Measurements from ENCODE around the gene IGSF6. TPM values are rescaled to one million over a fixed set of nuclear protein-coding genes. Genes with fewer than 3 reads are reported as not detected.

Gene IGSF6
- total and polyA plus RNA-seq, 2 of the 13 experiments (the other 11 are each of a cell fraction or from before 2014, with no cell fraction given) = not detected

GRCh38 chr16:21628772-21629171 lies 23.6 kb downstream of the IGSF6 start:
- POLR2A ChIA-PET = interaction anchor here (1.2 kb wide), 1 partner anchor 25 kb away, joined by 3 read pairs; no protein-coding TSS in a partner anchor

GRCh38 chr16:21628121-21628726 lies 24.2 kb downstream of the IGSF6 start:
- in situ Hi-C loops (cut with HindIII; ENCODE audit: extremely low pct_ligation_motif_present, low pct_unique_long_range_greater_than_20kb) = no loop called here
- Histone ChIP-seq H2AFZ (ENCODE audit: low read length) (no peak overlapping the region), H3K79me2 (ENCODE audit: insufficient read depth, low read length) (no peaks in the 10 kb centered on the region), H3K9ac (ENCODE audit: insufficient read depth, low read depth, low read length) (no peak overlapping the region), H3K27me3 (ENCODE audit: control insufficient read depth in 1 of 2, insufficient read depth in 2 of 2, low read length in 2 of 2) (no peaks in the 10 kb centered on the region), H4K20me1 (ENCODE audit: insufficient read depth, low read length) (no peaks in the 10 kb centered on the region), H3K4me2 (ENCODE audit: low read depth, low read length) (peak overlapping the region; percentile 11; the same call in 1 of the 2 replicates), H3K4me1 (ENCODE audit: insufficient read depth, low read length) (peaks cover 49% of the 10 kb centered on the region), H3K4me3 (replicated peaks in 1 of 3; ENCODE audit: insufficient read depth in 1 of 3, low read depth in 2 of 3, low read length in 3 of 3) (no peak overlapping the region), H3K36me3 (replicated peaks in 1 of 2; ENCODE audit: control insufficient read depth in 1 of 2, insufficient read depth in 2 of 2, low read length in 2 of 2) (peaks cover 16 to 34% of the 10 kb centered on the region in 2 experiments), H3K9me3 (ENCODE audit: low read length) (no peaks in the 10 kb centered on the region), H3K27ac (ENCODE audit: extremely low read length, insufficient read depth, low read length) (peak overlapping the region; percentile 5)
- ChIA-PET POLR2A (interaction anchor here (0.8 to 1.2 kb wide), 2 partner anchors 11 to 24 kb away, joined by 3 read pairs; no protein-coding TSS in a partner anchor), CTCF (ENCODE audit: low intra/inter-chr PET ratio, low total read pairs) (no interaction called here)
- peak; percentile 84 for DNase-seq (ENCODE audit: low spot score)
- ATAC-seq = peak; percentile 94
- intact Hi-C loops (cut with micrococcal nuclease; ENCODE audit: unreplicated experiment) = no loop called here
- no peak for FAIRE-seq
- 79% methylated on average over 5 of the region's 5 CpGs for WGBS (ENCODE audit: low lambda C conversion rate)
- no TSS peak for BruUV-seq (replicated peaks)
- TF ChIP-seq ZBTB20 (CRISPR knock-in tag; IDR thresholded peaks at IDR 0.05; ENCODE audit: borderline replicate concordance, low read depth) (0 out of 2 replicates have a peak, but pooled peaks have one; percentile 77), KLF12 (CRISPR knock-in tag; IDR thresholded peaks at IDR 0.05; ENCODE audit: borderline replicate concordance) (no peak), MED1 (CRISPR knock-in tag; IDR thresholded peaks at IDR 0.05) (0 out of 2 replicates have a peak, but pooled peaks have one; percentile 14), RFXAP (CRISPR knock-in tag; IDR thresholded peaks at IDR 0.05; ENCODE audit: borderline replicate concordance) (no peak), SAP130 (CRISPR knock-in tag; IDR thresholded peaks at IDR 0.05; ENCODE audit: low read depth) (peak; percentile 68), GATAD1 (CRISPR knock-in tag; IDR thresholded peaks at IDR 0.05) (peak; percentile 40), FOXA3 (CRISPR knock-in tag; IDR thresholded peaks at IDR 0.05) (peak; percentile 80), JARID2 (CRISPR knock-in tag; IDR thresholded peaks at IDR 0.05; ENCODE audit: insufficient replicate concordance) (no peak), CEBPG (CRISPR knock-in tag; IDR thresholded peaks at IDR 0.05) (peak; percentile 39)
- TF ChIP-seq, protein P1, sequence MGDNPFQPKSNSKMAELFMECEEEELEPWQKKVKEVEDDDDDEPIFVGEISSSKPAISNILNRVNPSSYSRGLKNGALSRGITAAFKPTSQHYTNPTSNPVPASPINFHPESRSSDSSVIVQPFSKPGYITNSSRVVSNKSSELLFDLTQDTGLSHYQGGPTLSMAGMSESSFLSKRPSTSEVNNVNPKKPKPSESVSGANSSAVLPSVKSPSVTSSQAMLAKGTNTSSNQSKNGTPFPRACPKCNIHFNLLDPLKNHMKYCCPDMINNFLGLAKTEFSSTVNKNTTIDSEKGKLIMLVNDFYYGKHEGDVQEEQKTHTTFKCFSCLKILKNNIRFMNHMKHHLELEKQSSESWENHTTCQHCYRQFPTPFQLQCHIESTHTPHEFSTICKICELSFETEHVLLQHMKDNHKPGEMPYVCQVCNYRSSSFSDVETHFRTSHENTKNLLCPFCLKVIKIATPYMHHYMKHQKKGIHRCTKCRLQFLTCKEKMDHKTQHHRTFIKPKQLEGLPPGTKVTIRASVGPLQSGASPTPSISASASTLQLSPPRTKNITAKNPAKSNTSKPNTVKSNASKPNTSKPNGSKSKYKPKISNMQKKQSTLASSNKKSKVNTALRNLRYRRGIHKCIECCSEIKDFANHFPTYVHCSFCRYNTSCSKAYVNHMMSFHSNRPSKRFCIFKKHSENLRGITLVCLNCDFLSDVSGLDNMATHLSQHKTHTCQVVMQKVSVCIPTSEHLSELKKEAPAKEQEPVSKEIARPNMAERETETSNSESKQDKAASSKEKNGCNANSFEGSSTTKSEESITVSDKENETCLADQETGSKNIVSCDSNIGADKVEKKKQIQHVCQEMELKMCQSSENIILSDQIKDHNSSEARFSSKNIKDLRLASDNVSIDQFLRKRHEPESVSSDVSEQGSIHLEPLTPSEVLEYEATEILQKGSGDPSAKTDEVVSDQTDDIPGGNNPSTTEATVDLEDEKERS (CRISPR knock-in tag; IDR thresholded peaks at IDR 0.05) = peak; percentile 82; the same call in 1 of the 2 replicates

More at GRCh38 chr16:21628772-21629171, 23.6 kb downstream of the IGSF6 start:
- ATAC-seq = no peak
- TF ChIP-seq TP53 (CRISPR knock-in tag; conservative IDR thresholded peaks at IDR 0.05) = no peak
- TF ChIP-seq DMAP1 (CRISPR knock-in tag; IDR thresholded peaks at IDR 0.05) = 0 out of 2 replicates have a peak, but pooled peaks have one; percentile 30
- TF ChIP-seq DR1 (CRISPR knock-in tag; IDR thresholded peaks at IDR 0.05) = 0 out of 2 replicates have a peak, but pooled peaks have one; percentile 3
- no peak for TF ChIP-seq ZNF251 (CRISPR knock-in tag; IDR thresholded peaks at IDR 0.05)
- no peak for TF ChIP-seq ZNF10 (CRISPR knock-in tag; IDR thresholded peaks at IDR 0.05; ENCODE audit: borderline replicate concordance, low read depth)
- TF ChIP-seq, protein P2, sequence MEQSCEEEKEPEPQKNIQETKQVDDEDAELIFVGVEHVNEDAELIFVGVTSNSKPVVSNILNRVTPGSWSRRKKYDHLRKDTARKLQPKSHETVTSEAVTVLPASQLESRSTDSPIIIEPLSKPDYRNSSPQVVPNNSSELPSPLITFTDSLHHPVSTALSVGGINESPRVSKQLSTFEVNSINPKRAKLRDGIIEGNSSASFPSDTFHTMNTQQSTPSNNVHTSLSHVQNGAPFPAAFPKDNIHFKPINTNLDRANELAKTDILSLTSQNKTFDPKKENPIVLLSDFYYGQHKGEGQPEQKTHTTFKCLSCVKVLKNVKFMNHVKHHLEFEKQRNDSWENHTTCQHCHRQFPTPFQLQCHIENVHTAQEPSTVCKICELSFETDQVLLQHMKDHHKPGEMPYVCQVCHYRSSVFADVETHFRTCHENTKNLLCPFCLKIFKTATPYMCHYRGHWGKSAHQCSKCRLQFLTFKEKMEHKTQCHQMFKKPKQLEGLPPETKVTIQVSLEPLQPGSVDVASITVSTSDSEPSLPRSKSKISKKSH (CRISPR knock-in tag; IDR thresholded peaks at IDR 0.05; ENCODE audit: borderline replicate concordance) = no peak
- TF ChIP-seq RNF2 (conservative IDR thresholded peaks at IDR 0.05; ENCODE audit: low read depth) = no peak
- DNase-seq (ENCODE audit: low spot score) = no peak
- Histone ChIP-seq H3K4me1 (ENCODE audit: insufficient read depth, low read length) (peaks cover 52% of the 10 kb centered on the region), H3K27me3 (ENCODE audit: control insufficient read depth in 1 of 2, insufficient read depth in 2 of 2, low read length in 2 of 2) (no peaks in the 10 kb centered on the region), H3K9me3 (ENCODE audit: low read length) (no peaks in the 10 kb centered on the region), H3K79me2 (ENCODE audit: insufficient read depth, low read length) (no peaks in the 10 kb centered on the region), H3K4me3 (replicated peaks in 1 of 3; ENCODE audit: insufficient read depth in 1 of 3, low read depth in 2 of 3, low read length in 3 of 3) (no peak overlapping the region), H3K9ac (ENCODE audit: insufficient read depth, low read depth, low read length) (no peak overlapping the region), H3K27ac (ENCODE audit: extremely low read length, insufficient read depth, low read length) (peak overlapping the region; percentile 5), H3K4me2 (ENCODE audit: low read depth, low read length) (no peak overlapping the region), H4K20me1 (ENCODE audit: insufficient read depth, low read length) (no peaks in the 10 kb centered on the region), H2AFZ (ENCODE audit: low read length) (no peak overlapping the region), H3K36me3 (replicated peaks in 1 of 2; ENCODE audit: control insufficient read depth in 1 of 2, insufficient read depth in 2 of 2, low read length in 2 of 2) (peaks cover 16 to 29% of the 10 kb centered on the region in 2 experiments)
- CTCF ChIA-PET (ENCODE audit: low intra/inter-chr PET ratio, low total read pairs) = no interaction called here
- WGBS (ENCODE audit: low lambda C conversion rate) = 94% methylated on average over 5 of the region's 5 CpGs
- no peak for FAIRE-seq
- in situ Hi-C loops (cut with HindIII; ENCODE audit: extremely low pct_ligation_motif_present, low pct_unique_long_range_greater_than_20kb) (no loop called here), intact Hi-C loops (cut with micrococcal nuclease; ENCODE audit: unreplicated experiment) (no loop called here)
- no TSS peak for BruUV-seq (replicated peaks)
